Fibroblast of skin of left quadriceps (primary cell): Measurements from ENCODE around the gene ANGEL1.

Experiments
- DNase-seq, 2 experiments: peaks; one replicate each; pipeline ENCODE4 v3.0.0-alpha.2; 2013; ENCODE audit warnings: low read depth in 2 of 2

ANGEL1 gene

DNA sequence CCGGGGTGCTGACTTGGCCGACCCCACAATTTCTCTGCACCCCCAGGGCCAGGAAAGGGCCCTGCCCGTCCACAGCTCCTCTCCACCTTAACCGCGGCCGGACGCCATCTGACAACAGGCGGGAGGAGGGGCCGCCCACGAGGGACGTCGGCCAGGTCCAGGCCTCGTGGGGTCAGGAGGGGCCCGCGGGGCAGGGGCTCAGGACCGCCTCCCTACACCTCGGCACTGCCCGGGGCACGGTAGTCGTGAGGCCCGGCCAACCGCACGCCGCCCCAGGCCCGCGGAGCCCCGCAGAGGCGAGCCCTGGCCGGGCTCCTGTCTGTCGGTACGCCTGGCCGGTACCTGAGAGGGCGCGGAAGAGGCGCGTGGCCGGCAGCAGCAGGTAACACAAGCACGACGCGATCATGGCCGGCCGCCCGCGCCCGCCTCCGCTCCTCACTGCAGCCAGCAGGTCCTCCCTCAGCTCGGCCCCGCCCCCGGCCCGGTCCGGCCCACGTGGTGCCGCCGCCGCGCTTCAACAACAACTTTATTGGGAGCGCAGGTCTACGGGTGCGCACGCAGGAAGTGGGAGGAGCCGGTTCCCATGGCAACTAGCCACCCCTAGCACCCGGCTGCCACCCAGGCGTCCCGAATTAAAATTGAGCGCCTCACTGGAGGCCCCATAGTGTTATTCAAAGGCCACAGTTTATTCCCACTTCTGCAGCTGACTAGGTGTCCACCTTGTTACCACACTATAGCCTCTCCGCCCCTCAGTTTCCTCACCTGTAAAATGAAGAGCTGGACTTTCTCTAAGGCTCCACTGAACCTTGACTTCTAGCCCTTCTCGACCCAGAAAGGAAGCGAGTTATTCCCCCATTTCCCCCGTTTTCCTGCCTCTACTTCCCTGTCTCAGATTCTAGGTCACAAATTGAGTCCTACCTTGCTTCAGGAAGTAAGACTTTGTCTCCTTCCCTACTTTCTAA is at the start of gene ANGEL1:
Gene ANGEL1, minus strand, starts transcription at position 461 of the 962 bp plus-strand sequence. Its CDS starts 55 bp downstream, at position 406.
- DNase-seq = peak; percentile 85 to 86

DNA sequence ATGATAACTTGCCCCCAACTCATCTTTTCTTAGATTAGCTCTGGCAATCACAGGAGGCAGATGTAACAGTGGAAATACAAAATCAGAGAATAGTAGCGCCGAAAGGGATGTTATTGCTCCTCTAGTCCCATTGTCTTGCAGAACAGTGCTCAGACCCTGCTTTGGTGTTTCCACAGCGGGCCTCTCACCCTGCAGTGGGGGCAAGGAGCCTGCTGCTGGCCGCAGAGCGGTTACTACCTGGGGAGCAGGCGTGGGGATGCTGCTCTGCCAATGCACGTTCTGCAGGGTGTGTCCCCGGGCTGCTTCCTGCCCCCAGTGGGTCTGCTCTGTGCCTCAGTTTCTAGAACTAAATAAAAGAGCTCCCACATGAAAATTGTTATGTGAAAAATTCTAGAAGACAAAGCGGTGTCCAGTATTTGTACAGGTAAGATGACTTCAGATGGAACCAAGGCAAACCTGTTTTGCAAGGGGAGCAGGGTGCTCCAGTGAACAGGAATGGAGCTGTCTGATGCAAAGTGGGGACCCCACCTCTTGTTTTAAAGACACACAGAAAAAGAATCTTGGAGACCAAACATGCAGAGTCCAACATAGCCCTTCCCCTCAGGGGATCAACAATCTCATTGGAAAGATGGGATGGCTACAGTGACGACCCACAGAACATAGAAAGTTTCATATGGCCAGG is 49.0 kb upstream of the ANGEL1 start:
- DNase-seq = no peak

- DNase-seq = no peak
These were observed 44.1 kb upstream of the ANGEL1 start for GRCh38 chr14:76856769-76857168.

GRCh38 chr14:76855066-76855465 is 42.4 kb upstream of the ANGEL1 start:
- no peak for DNase-seq

GRCh38 chr14:76848879-76849278 is 36.2 kb upstream of the ANGEL1 start:
- no peak for DNase-seq

DNA sequence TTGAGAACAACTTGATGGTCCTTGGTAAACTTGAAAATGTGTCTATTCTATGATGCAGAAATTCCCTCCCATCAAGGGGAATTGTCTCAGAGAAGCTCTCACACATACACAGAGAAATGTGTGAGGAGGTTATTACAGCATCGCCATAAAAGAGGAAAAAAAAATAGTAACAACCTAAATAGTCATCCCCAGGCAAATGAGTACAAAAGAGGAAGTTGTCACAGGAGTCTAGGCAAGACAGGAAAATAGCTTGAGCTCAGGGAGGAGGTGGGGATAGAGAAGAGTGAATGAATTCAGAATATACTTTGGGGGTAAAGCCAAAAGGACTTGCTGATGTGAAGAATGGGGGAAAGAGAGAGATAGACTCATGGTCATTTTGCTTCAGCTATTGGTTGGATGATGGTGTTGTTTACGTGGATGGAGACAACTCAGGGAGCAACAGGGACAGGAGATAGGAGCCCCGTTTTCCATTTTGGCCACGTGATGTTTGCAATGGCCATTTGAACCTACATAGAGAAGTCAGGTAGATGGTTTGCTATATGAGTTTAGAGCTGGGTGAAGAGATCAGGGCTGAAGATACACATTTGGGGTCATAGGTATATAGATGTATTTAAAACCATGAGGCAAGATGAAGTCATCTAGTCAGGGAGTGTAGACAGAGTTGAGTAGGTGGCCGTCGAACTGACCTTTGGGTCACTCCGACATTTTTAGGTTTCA is 33.8 kb upstream of the ANGEL1 start:
- DNase-seq = no peak

GRCh38 chr14:76844223-76844622 is 31.5 kb upstream of the ANGEL1 start:
- DNase-seq = no peak

DNA sequence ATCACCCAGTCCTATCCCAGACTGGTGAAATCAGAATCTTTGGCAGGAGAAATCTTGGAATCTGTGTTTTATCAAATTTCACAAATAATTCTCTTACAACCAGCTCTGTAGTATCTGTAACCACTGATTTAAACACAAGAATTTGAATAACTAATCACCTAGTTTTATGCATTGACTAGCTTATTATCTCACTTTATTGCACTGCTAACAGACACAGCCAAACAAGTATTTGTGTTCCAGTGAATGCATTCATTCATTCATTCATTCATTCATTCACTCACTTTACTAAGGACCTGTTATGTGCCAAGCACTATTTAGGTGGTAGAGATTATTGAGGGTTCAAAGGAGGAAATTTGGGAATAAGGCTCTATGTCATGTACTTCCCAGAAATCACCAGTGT is 29.7 kb upstream of the ANGEL1 start:
- DNase-seq = no peak

- DNase-seq = no peak
These were observed 24.8 kb upstream of the ANGEL1 start for GRCh38 chr14:76837524-76837923.

DNA sequence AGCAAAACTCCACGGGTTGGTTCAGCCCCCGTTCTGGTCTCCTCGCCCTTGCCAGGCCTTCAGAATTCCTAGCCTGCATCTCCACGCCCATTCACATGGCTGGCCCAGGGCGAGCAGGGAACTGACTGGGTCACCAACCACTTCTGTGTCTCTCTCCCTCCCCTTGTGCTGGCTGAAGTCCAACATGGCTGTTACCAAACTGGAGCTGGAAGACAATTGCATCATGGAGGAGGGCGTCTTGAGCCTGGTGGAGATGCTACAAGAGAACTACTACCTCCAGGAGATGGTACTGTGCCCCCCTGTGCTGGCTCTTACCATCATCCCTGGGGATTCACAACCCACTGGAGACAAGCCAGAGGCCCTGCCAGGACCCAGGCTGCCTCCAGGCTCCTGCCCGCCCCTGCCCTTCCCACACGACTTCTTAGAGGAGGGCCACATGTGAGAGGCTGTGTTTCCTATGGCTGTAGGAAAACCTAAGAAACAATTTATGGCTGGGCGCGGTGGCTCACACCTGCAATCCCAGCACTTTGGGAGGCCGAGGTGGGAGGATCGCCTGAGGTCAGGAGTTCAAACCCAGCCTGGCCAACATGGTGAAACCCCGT is 23.4 kb upstream of the ANGEL1 start:
- DNase-seq = no peak

DNA sequence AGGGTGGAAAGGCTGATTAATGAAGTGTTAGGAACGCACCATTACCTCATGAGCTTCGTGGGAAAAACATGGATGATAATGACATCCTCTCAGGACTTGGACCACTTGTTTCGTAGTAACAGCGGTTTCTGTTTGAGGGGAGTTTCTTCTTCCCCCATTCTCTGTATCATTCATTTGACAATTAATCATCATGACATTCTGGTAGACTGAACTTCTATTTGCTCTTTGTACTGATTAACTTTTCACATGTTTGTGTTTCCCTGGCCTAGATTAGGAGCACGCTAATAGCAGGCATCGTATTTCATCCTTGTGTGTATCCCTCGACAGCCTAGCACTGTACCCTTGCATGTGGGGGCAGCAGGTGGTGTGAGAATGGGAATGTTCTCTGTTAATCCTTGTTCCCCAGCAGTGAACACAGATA is 21.6 kb upstream of the ANGEL1 start:
- DNase-seq = no peak

- DNase-seq = no peak
These were observed 20.3 kb upstream of the ANGEL1 start for GRCh38 chr14:76833011-76833410.

DNA sequence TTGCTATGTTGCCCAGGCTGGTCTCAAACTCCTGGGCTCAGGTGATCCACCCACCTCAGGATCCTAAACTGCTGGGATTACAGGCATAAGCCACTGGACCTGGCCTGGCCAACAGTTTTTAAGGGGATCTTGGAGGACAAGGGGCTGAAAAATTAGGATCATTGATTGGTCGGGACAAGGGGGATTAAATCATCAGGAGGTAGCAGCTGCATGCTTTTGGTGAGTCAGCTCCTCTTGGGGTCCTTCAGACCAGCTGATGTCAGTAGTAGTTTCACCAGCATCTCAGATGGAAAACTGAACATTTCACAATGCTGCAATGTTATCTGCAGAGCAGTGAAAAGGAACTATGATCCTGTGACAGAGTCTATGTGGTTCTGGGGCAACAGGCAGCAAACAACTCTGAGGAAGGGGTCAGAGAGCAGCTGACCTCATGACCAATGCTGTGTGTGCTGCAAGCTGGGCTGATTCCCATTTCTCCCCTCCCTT is 19.9 kb upstream of the ANGEL1 start:
- no peak for DNase-seq

- DNase-seq = no peak
These were observed 17.9 kb upstream of the ANGEL1 start for GRCh38 chr14:76830556-76830955.

DNA sequence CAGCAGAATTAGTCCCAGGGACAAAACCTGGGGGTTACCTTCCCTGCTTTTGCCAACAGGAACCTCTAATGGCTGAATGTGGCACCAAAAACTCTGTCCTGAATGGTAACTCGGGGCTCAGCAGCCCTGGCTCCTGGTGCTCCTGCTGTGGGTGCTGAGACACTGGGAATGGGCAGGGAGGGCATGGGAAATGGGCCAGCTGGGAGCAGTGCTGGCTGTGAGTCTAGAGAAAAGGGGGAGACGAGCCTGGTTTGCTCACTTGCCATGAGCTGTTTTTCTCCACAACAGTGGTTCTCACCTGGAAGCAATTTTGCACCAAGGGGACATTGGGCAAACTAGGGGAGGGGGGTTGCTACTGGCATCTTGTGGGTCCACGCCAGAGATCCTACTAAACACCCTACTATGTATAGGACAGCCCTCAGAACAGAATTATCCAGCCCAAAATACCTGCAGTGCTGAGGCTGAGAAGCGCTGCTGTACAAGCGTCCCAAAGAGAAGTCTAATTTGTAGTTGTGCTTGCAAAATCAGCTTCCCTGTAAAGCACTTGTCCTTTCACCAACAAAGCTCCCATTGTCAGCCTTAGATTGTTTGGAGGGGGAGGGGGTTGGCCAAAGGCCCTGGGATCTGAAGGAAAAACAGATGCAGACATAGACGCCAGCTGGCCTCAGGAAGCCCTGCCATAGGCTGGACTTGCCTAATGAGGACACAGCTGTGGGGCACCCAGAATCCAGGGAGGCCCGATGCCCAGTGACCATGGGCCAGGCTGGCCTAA is 17.2 kb upstream of the ANGEL1 start:
- DNase-seq = no peak

GRCh38 chr14:76829013-76829365 is 16.3 kb upstream of the ANGEL1 start:
- no peak for DNase-seq

DNA sequence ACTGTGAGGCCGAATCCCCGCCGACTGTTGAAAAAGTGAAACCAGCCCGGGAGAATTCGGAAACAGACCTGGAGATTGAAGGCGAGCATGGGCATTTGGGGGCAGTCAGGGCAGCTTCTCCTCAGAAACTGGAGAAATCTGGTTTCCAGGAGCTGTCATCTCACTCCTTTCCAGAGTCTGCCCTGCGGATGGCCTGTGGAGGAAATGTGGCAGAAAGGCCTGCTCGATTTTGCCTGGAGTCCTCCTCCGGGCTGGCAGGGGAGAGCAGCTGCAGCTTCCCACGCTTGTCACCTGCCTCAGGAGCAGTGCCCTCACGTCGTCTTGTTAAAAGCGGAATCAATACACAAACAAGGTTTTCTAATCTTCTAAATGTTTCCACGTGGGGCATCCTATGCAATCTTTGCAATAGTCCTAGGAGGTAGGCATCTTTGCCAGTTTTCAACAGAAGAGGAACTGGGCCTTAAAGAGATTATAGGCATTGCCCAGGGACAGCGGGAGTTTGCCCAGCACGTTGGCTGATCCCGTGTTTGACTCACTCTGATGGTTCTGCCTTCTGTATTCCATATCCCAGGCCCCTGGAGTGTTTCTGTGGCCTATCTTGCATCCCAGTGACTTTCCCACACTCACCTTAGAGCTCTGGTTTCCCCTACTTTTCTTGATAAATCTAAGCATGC is 15.8 kb upstream of the ANGEL1 start:
- DNase-seq = no peak

GRCh38 chr14:76827696-76828296 is 15.1 kb upstream of the ANGEL1 start:
- DNase-seq = no peak

DNA sequence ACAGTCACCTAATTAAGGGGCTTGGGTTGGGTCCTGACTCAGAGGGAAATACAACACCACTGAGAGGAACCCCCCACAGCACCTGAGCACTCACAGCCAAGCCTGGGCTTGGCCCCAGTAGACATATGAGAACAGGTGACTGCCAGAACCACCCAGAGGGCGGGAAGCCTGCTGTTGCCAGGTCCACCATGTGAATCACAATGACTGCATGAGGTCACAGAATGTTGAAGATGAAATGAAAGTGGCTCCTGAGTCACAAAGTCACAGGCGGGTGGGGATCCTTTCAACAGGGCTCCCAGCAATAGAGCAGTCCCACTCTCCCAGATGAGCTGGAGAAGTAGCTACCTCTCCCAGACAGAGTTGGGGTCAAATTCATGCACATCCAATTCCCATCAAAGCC is 13.4 kb upstream of the ANGEL1 start, which contains the start of gene LRRC74A:
Gene LRRC74A, plus strand, starts transcription at position 287 of the 400 bp plus-strand sequence. CDS start 290 bp downstream, outside the sequence.
- DNase-seq = no peak

DNA sequence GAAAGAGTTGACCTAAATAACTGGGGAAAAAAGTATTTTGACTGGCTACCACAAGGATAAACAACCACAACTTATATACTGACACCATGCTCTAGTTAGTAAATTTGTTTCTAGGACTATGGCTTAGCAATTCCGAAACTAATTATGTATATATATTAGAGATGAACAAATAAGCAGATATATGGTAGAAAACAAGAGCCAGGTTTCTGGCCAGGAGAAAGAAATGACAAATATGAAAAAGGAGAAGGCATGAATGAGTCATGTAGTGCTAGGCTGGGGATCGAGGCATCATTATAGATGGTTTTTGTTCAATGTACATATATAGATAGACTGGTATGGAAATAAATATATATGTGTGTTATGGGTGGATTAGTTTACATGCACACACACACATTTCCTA is 8.0 kb upstream of the ANGEL1 start:
- no peak for DNase-seq
